K562 (cell line): Measurements from ENCODE around the gene CDH5. TPM values are rescaled to one million over a fixed set of nuclear protein-coding genes. Genes with fewer than 3 reads are reported as not detected.

Source experiments
- ATAC-seq: fragments of 200-7000 bp; cut with Tn5 transposase; 3 replicates; pipeline ENCODE4 v1.9.1; 2020; ENCODE audit warnings: moderate library complexity
- BruUV-seq: library from RNA; stranded (reverse); fragments of 400-500 nt; replicated peaks from 2 replicates; lab custom pipeline; 2021; lab: Mats Ljungman, UMichigan
- CTCF ChIA-PET: fragments of 300-600 bp; formaldehyde crosslinking; extraction: SDS; loops from one replicate; lab custom pipeline; 2021; ENCODE audit warnings: low intra/inter-chr PET ratio; lab: Yijun Ruan, JAX
- POLR2A ChIA-PET: fragments of 300-600, 350-650 bp; sonication (Branson Sonifier 250); formaldehyde crosslinking; extraction: SDS; loops from one replicate; lab custom pipeline; 2021; ENCODE audit warnings: antibody characterized with exemption, inconsistent platforms; lab: Yijun Ruan, JAX
- DNase-seq, 4 experiments: peaks; one replicate each; pipeline versions ENCODE4 v3.0.0 to v3.0.0-alpha.2; 2011 to 2018; ENCODE audit warnings: low spot score in 3 of 4, mixed read lengths in 3 of 4; ENCODE audit errors: extremely low read depth in 1 of 4
- FAIRE-seq: peaks from 2 replicates; lab custom pipeline; 2011; peaks lifted over from hg19 to GRCh38; lab: Jason Lieb, UNC
- H2AFZ ChIP-seq: 2 replicates; pipeline ENCODE4 v1.6.0; 2011; ENCODE audit warnings: low read depth, low read length, control low read depth, inconsistent platforms
- H3K27ac ChIP-seq: fragments of 200-600 bp; 3 replicates; pipeline ENCODE4 v1.8.0; 2011; ENCODE audit warnings: low read depth, mild to moderate bottlenecking, control low read depth, inconsistent platforms, low read length, moderate library complexity, mixed read lengths; ENCODE audit errors: extremely low read depth
- H3K27me3 ChIP-seq, 2 experiments: fragments of 300-600 bp in 1 of 2; 2 replicates in 1 of 2; 3 replicates in 1 of 2; pipeline versions ENCODE4 v1.6.0 to v1.8.0; 2011; ENCODE audit warnings: inconsistent platforms in 2 of 2, low read length in 2 of 2, mild to moderate bottlenecking in 1 of 2, mixed read lengths in 1 of 2, moderate library complexity in 1 of 2; ENCODE audit not compliant: control insufficient read depth in 2 of 2, insufficient read depth in 2 of 2
- H3K36me3 ChIP-seq: fragments of 300-600 bp; 3 replicates; pipeline ENCODE4 v1.8.0; 2011; ENCODE audit warnings: mild to moderate bottlenecking, low read length, inconsistent platforms; ENCODE audit not compliant: control insufficient read depth, insufficient read depth
- H3K4me1 ChIP-seq, 2 experiments: fragments of 200-600 bp in 1 of 2; replicated peaks in 1 of 2; 2 replicates in 1 of 2; 3 replicates in 1 of 2; pipeline versions ENCODE4 v1.5.1 to v1.8.0; 2011; ENCODE audit warnings: inconsistent platforms in 2 of 2, low read length in 2 of 2, mild to moderate bottlenecking in 1 of 2, mixed read lengths in 1 of 2, moderate library complexity in 1 of 2; ENCODE audit not compliant: control insufficient read depth in 2 of 2, insufficient read depth in 2 of 2
- H3K4me2 ChIP-seq: 2 replicates; pipeline ENCODE4 v1.6.1; 2011; ENCODE audit warnings: low read length, control low read depth, inconsistent platforms, mixed read lengths; ENCODE audit not compliant: insufficient read depth
- H3K4me3 ChIP-seq: fragments of 200-600 bp; sonication (generic), shearing (Covaris generic); 2 replicates; pipeline ENCODE4 v1.5.1; 2016; ENCODE audit warnings: control low read depth, inconsistent platforms
- H3K79me2 ChIP-seq: fragments of 200-600 bp; 3 replicates; pipeline ENCODE4 v1.8.0; 2011; ENCODE audit warnings: low read length, inconsistent platforms; ENCODE audit not compliant: control insufficient read depth, insufficient read depth
- H3K9ac ChIP-seq, 2 experiments: 2 replicates each; pipeline versions ENCODE4 v1.6.0 to v1.6.1; 2011; ENCODE audit warnings: low read depth in 2 of 2, low read length in 2 of 2, control low read depth in 1 of 2, inconsistent platforms in 1 of 2, mild to moderate bottlenecking in 1 of 2, mixed read lengths in 1 of 2; ENCODE audit not compliant: insufficient read depth in 1 of 2
- H3K9me1 ChIP-seq: one replicate; pipeline ENCODE4 v1.6.0; 2011; ENCODE audit warnings: inconsistent platforms, mild to moderate bottlenecking, low read length, moderate library complexity; ENCODE audit not compliant: control insufficient read depth, insufficient read depth
- H3K9me3 ChIP-seq: replicated peaks from 2 replicates; pipeline ENCODE4 v1.5.1; 2011; ENCODE audit warnings: low read depth, low read length, inconsistent platforms; ENCODE audit not compliant: control insufficient read depth, insufficient read depth
- H4K20me1 ChIP-seq: replicated peaks from 2 replicates; pipeline ENCODE4 v1.6.1; 2011; ENCODE audit warnings: low read length, inconsistent platforms, mixed read lengths; ENCODE audit not compliant: control insufficient read depth, insufficient read depth
- PTRF ChIP-seq: fragments of 450-650 bp; IDR thresholded peaks from 2 replicates; pipeline ENCODE4 v1.6.1; 2016; ENCODE audit warnings: mild to moderate bottlenecking, missing genetic modification characterization, missing compliant biosample characterization
- RNF219 ChIP-seq: fragments of 250-450 bp; sonication (Bioruptor Pico); IDR thresholded peaks from 2 replicates; pipeline ENCODE4 v1.5.0; 2022; ENCODE audit warnings: mild to moderate bottlenecking
- ZKSCAN8 ChIP-seq: fragments of 200-800 bp; sonication (Bioruptor generic); IDR thresholded peaks from 2 replicates; pipeline ENCODE4 v1.6.1; 2016; ENCODE audit warnings: missing genetic modification characterization, missing compliant biosample characterization
- ZNF224 ChIP-seq: sonication (generic); formaldehyde crosslinking; IDR thresholded peaks from 2 replicates; pipeline ENCODE4 v1.8.0; 2022; ENCODE audit warnings: mild to moderate bottlenecking, missing genetic modification reagents
- WGBS: fragments of 100-300 bp; shearing (Covaris generic); methylation state at CpG from one replicate; pipeline ENCODE4 v1.1.6; 2016; ENCODE audit warnings: low coverage, mixed read lengths; ENCODE audit not compliant: insufficient coverage; ENCODE audit errors: missing lambda C conversion rate; 5-methylcytosine and 5-hydroxymethylcytosine counted together
- in situ Hi-C: fragments of 300-500 bp; cut with MboI; formaldehyde crosslinking; loops from 4 replicates; pipeline ENCODE4 v1.15.0; 2018; ENCODE audit warnings: inconsistent platforms, mixed read lengths
- intact Hi-C: fragments of 100-400 bp; cut with micrococcal nuclease; formaldehyde crosslinking; loops from 2 replicates; pipeline ENCODE4 v1.14.2; 2022
- polyA plus RNA-seq, 8 experiments: library from polyadenylated mRNA; depleted of rRNA in 4 of 8; stranded (reverse) in 5 of 8; unstranded in 3 of 8; fragments of >200 nt; fragmentation: Nextera tagmentation in 2 of 8; fragmentation: Illumina TruSeq in 1 of 8; extraction: Ambion mirVana in 2 of 8; extraction: Trizol in 1 of 8; gene quantifications; 2 replicates each; pipeline versions ENCODE4 v1.2.1 to v1.2.3, GENCODE V29; 2011 to 2014; ENCODE audit warnings: inconsistent platforms in 1 of 8, missing spikeins in 1 of 8
- total RNA-seq, 7 experiments: library from RNA; depleted of rRNA in 6 of 7; stranded (reverse); fragments of >200 nt in 6 of 7; fragmentation: Illumina TruSeq in 2 of 7; extraction: Trizol in 2 of 7; gene quantifications; 2 replicates each; pipeline versions ENCODE4 v1.2.1 to v1.2.3, GENCODE V29; 2011 to 2021; ENCODE audit warnings: low replicate concordance in 1 of 7
- TF ChIP-seq, protein P1 (sequence below): fragments of 450-650 bp; formaldehyde crosslinking; IDR thresholded peaks from 2 replicates; pipeline ENCODE4 v1.4.0; 2020; ENCODE audit warnings: mild to moderate bottlenecking, moderate library complexity

The CDH5 gene
- total and polyA plus RNA-seq, 9 of the 15 experiments (the other 6 are each of a cell fraction or from before 2014, with no cell fraction given) = not detected

DNA sequence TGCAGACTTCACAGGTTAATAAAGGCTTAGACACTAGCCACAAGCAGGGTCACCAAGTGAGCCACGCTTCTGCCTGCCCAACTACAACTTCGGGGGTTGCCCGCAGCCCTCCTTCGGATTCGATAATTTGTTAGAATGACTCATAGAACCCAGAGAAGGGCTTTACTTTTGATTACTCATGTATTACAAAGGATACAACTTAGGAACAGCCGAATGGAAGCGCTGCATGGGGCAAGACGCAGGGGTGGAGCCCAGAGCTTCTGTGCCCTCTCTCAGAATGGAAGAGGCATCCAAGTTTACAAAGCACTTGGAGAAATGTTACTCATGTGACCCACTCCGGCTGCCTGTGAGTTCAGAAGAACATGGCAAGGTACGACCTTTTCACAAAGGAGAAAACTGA, 7.5 kb upstream of the CDH5 start:
- no peaks in the 10 kb centered on the region for H3K9me1 ChIP-seq

DNA sequence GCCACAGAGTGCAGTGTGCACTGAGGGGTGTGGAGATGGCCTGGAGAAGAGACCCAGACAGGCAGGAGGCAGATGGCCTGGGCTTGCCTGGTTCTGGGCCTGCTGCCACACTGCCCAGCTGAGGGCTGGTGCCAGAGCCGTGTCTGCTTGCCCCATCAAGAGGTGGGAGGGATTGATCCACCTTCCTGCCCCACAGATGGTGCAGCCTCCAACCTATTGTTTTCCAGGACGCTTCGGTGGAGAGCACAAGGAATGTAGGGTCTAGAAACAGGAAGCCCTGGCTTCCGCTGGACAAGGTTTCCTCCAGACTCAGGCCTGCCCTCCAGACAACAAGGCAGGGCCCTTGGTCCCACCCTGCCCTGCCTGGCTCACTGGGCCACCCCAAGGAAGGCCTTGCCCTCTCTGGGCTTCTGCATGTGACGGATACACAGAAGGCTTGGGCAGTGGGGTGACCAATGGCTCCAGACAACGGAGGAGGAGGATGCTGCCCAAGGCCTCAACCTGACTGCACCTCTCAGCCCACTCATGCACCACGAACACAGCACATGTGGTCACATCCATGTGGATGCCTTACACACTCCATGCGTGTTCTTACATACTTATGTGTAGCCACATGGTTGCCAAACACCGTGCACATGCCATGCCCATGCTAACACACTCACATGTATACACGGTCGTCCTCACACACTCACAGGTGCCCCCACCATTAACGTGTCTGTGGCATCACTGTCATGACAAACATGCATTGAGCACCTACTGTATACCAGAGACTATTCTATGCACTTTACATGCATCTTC, 6.5 kb upstream of the CDH5 start:
- no peaks in the 10 kb centered on the region for H3K79me2 ChIP-seq
- POLR2A ChIA-PET = no interaction called here
- H3K36me3 ChIP-seq = no peaks in the 10 kb centered on the region
- H4K20me1 ChIP-seq = peaks cover 4% of the 10 kb centered on the region; the same call in 1 of the 2 replicates
- TF ChIP-seq ZKSCAN8 (CRISPR knock-in tag) (0 out of 2 replicates have a peak, but pooled peaks have one; percentile 62), RNF219 (CRISPR knock-in tag) (no peak)
- TF ChIP-seq, protein P1, sequence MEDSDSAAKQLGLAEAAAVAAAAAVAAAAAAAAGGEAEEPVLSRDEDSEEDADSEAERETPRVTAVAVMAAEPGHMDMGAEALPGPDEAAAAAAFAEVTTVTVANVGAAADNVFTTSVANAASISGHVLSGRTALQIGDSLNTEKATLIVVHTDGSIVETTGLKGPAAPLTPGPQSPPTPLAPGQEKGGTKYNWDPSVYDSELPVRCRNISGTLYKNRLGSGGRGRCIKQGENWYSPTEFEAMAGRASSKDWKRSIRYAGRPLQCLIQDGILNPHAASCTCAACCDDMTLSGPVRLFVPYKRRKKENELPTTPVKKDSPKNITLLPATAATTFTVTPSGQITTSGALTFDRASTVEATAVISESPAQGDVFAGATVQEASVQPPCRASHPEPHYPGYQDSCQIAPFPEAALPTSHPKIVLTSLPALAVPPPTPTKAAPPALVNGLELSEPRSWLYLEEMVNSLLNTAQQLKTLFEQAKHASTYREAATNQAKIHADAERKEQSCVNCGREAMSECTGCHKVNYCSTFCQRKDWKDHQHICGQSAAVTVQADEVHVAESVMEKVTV = no peak
- TF ChIP-seq, all 486 proteins: peak for 1
- DNase-seq = no peak
- Histone ChIP-seq H3K4me2 (no peak overlapping the region), H3K9me1 (no peaks in the 10 kb centered on the region), H3K9ac (no peak overlapping the region), H3K4me3 (no peak overlapping the region), H2AFZ (no peak overlapping the region), H3K27ac (no peak overlapping the region), H3K4me1 (peaks cover 0 to 4% of the 10 kb centered on the region in 2 experiments; a peak in 1 of 5 replicates), H3K27me3 (peaks cover 11 to 42% of the 10 kb centered on the region in 2 experiments; a peak in 4 of 5 replicates), H3K9me3 (no peaks in the 10 kb centered on the region)
- in situ Hi-C loops = no loop called here
- FAIRE-seq = no peak
- 3% methylated on average over 12 of the region's 12 CpGs for WGBS
- intact Hi-C loops = no loop called here
- CTCF ChIA-PET = no interaction called here
- ATAC-seq = no peak
- no TSS peak for BruUV-seq

More for the DNA sequence above, 7.5 kb upstream of the CDH5 start:
- no peaks in the 10 kb centered on the region for H3K9me3 ChIP-seq
- no peak overlapping the region for H3K4me3 ChIP-seq
- H3K79me2 ChIP-seq = no peaks in the 10 kb centered on the region
- no peaks in the 10 kb centered on the region for H3K36me3 ChIP-seq
- no TSS peak for BruUV-seq
- in situ Hi-C loops (no loop called here), intact Hi-C loops (no loop called here)
- H3K27me3 ChIP-seq = peaks cover 11 to 44% of the 10 kb centered on the region in 2 experiments; a peak in 4 of 5 replicates
- ChIA-PET POLR2A (no interaction called here), CTCF (interaction anchor here (1.0 kb wide), 1 partner anchor 124 kb away, joined by 4 read pairs; no protein-coding TSS in a partner anchor)
- under 1% methylated on average over 10 of the region's 10 CpGs for WGBS
- DNase-seq (no peak), ATAC-seq (no peak), FAIRE-seq (no peak)
- H3K27ac ChIP-seq = no peak overlapping the region
- no peak overlapping the region for H3K4me2 ChIP-seq
- H3K9ac ChIP-seq = no peak overlapping the region
- TF ChIP-seq PTRF (tag) (no peak), ZNF224 (CRISPR knock-in tag) (no peak)
- H2AFZ ChIP-seq = no peak overlapping the region
- peaks cover 4% of the 10 kb centered on the region; the same call in 1 of the 2 replicates for H4K20me1 ChIP-seq
- peaks cover 0 to 4% of the 10 kb centered on the region in 2 experiments; a peak in 1 of 5 replicates for H3K4me1 ChIP-seq
